NCI-H2196 (cell line): ENCODE data around the gene COL8A2.

ENCODE experiments used
- DNase-seq: peaks from one replicate; lab custom pipeline; 2025; ENCODE audit not compliant: unreplicated experiment; lab: John Stamatoyannopoulos, UW

The COL8A2 gene

GRCh38 chr1:36092166-36092797 lies 32.7 kb downstream of the COL8A2 start:
- DNase-seq = no peak

GRCh38 chr1:36091698-36092097 lies 33.3 kb downstream of the COL8A2 start:
- DNase-seq = no peak

GRCh38 chr1:36091141-36091540 lies 33.9 kb downstream of the COL8A2 start:
- no peak for DNase-seq

- DNase-seq = no peak
Observed at GRCh38 chr1:36089393-36090121, 35.5 kb downstream of the COL8A2 start.

GRCh38 chr1:36088577-36089392 lies 36.2 kb downstream of the COL8A2 start, which contains the start of gene ADPRS:
Gene ADPRS, plus strand, starts transcription at chr1:36088892. Its CDS starts 13 bp downstream, at chr1:36088905.
- DNase-seq = peak; percentile 88

- no peak for DNase-seq
Observed at GRCh38 chr1:36088265-36088576, 36.8 kb downstream of the COL8A2 start.

- DNase-seq = no peak
Observed at GRCh38 chr1:36087233-36088123, 37.5 kb downstream of the COL8A2 start.

- no peak for DNase-seq
Observed at GRCh38 chr1:36086529-36087232, 38.3 kb downstream of the COL8A2 start.

- DNase-seq = no peak
Observed at GRCh38 chr1:36085686-36086526, 39.1 kb downstream of the COL8A2 start.

GRCh38 chr1:36085126-36085525 lies 39.9 kb downstream of the COL8A2 start:
- DNase-seq = no peak

GRCh38 chr1:36084497-36085115 lies 40.4 kb downstream of the COL8A2 start:
- DNase-seq = no peak

- DNase-seq = peak; percentile 79
Observed at GRCh38 chr1:36083635-36084496, 41.2 kb downstream of the COL8A2 start, which contains the start of gene TEKT2. Gene TEKT2, plus strand, starts transcription at chr1:36084094. Its CDS starts 828 bp downstream, at chr1:36084922.

- no peak for DNase-seq
Observed at GRCh38 chr1:36083219-36083618, 41.8 kb downstream of the COL8A2 start.

GRCh38 chr1:36081926-36082485 lies 43.0 kb downstream of the COL8A2 start:
- no peak for DNase-seq

GRCh38 chr1:36080801-36081200 lies 44.2 kb downstream of the COL8A2 start:
- DNase-seq = no peak

- no peak for DNase-seq
Observed at GRCh38 chr1:36080236-36080635, 44.8 kb downstream of the COL8A2 start.

GRCh38 chr1:36076979-36077573 lies 47.9 kb downstream of the COL8A2 start:
- DNase-seq = no peak
